LNCaP clone FGC (cell line): Measurements from ENCODE around the gene C14orf132.
"Not testable (repeated sequence)": the region's sequence is repeated elsewhere in the genome, so short reads cannot be mapped to it uniquely, and the experiment has no call there.

Experiments used
- DNase-seq: peaks from one replicate; pipeline ENCODE4 v3.0.0-alpha.2; 2011; ENCODE audit warnings: low read depth
- H3K4me3 ChIP-seq: 2 replicates; pipeline ENCODE4 v1.5.1; 2011; ENCODE audit warnings: mild to moderate bottlenecking, low read depth, low read length, control low read depth
- CTCF ChIP-seq: IDR thresholded peaks from 2 replicates; pipeline ENCODE4 v1.5.1; 2012; ENCODE audit warnings: mild to moderate bottlenecking; ENCODE audit not compliant: control insufficient read depth, insufficient read depth; ENCODE audit errors: extremely low read depth

The C14orf132 gene

GRCh38 chr14:96011131-96011530 is 28.0 kb upstream of the C14orf132 start:
- DNase-seq, result no peak

DNA sequence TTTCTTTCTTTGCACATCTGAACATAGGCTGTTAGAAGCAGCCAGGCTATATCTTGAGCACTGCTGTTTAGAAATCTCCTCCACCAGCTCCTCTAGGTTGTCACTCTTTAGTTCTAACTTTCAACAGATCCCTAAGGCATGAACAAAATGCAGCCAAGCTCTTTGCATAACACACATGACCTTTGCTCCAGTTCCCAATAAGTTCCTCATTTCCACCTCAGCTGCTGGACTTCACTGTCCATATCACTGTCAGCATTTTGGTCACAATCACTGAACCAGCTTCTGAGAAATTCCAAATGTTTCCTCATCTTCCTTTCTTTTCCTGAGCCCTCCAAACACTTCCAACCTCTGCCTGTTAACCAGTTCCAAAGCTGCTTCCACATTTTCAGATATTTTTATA is 27.6 kb upstream of the C14orf132 start:
- no peak for DNase-seq
- no peak for TF ChIP-seq CTCF
- no peak overlapping the region for H3K4me3 ChIP-seq

More at GRCh38 chr14:96011131-96011530, 28.0 kb upstream of the C14orf132 start:
- TF ChIP-seq CTCF, result no peak
- H3K4me3 ChIP-seq, result no peak overlapping the region

DNA sequence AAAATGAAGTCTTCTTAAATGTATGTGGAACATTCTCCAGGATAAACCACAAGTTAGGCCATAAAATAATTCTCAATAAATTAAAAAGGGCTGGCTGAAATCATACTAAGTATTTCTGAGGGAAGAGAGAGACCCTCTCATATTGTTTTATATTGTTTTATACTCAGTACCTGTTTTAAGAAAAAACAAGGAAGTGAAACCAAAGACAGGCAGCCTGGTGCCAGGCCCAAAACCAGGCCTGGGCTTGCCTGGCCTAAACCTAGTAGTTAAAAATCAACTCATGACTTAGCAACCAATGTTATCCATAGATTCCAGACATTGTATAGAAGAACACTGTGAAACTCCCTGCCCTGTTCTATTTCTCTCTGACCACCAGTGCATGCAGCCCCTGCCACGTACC is 26.4 kb upstream of the C14orf132 start:
- not testable (repeated sequence) for H3K4me3 ChIP-seq, DNase-seq

DNA sequence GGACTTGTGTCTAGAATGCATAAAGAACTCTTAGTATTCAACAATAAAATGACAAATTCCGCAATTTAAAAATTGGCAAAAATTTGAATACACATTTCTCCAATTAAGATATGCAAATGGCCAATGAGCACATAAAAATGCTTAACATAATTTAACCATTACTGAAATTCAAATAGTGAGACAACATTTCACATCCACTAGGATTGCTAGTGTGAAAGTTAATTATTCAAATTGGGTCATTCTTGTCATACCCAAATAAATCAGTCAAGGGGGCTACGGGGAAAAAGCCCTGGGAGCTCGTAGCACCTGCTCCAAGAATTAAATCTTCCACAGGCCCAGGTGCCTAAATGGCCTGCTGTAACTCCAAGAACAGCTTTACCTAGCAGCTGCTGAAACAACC is 25.0 kb upstream of the C14orf132 start:
- TF ChIP-seq CTCF, result no peak
- H3K4me3 ChIP-seq, result no peak overlapping the region
- no peak for DNase-seq

DNA sequence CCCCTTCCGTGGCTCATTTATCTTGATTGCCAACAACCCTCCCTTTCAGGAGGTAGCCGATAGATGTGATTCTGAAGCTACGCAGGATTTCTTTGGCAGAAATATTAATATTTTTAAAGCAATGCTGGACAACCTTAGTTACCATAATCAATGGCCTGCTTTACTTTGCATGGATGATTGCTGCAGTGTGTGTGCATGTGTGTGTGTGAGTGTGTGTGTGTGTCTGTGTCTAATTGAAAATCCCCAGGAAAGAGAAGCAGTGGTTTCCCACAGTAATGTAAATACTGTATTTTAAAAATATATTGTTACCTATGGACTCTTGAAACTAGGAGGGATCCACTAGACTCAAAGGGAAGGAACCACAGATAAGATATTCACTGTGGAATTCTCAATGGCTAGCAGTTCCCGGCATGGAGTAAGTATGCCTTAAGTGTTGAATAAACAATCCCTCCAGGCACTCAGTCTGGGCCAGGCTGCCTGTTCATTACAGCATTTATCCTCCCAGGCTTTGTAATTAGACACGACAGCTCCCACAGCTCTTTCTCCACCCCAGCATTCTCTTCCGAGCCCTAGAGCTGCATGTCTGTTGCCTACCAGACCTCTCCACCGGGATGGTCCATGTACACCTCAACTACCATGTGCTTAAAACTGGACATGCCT is 22.5 kb upstream of the C14orf132 start:
- DNase-seq, result no peak
- H3K4me3 ChIP-seq, result no peak overlapping the region
- TF ChIP-seq CTCF, result no peak

- H3K4me3 ChIP-seq, result no peak overlapping the region
- no peak for DNase-seq
- TF ChIP-seq CTCF, result no peak
Measured at GRCh38 chr14:96017882-96018281, 21.3 kb upstream of the C14orf132 start.

- H3K4me3 ChIP-seq, result no peak overlapping the region
- no peak for DNase-seq
- no peak for TF ChIP-seq CTCF
Measured at GRCh38 chr14:96027431-96028355, 11.5 kb upstream of the C14orf132 start.
